Measurements from ENCODE around the gene AK4.

DNA sequence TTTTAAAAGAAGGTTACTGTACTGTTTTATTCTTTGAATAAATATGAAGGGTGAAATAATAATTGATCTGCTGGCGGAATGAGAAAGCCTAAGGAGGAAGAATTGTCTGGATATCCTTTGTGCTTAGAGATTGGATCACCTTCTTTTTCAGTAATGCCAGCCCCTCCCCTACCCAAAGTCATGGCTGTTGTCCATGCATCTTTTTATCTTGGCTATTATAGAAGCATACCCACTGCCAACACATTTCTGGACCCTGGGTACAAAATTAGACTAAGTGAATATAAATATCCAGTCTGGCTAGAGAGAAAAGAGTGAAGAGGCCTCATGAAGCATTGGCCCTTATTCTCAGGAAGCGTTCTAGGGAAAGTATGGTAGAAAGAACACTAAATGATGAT is 28.1 kb downstream of the AK4 start:
- TF ChIP-seq POLR2A (IDR thresholded peaks at IDR 0.05): no peak
- TF ChIP-seq, protein P1, sequence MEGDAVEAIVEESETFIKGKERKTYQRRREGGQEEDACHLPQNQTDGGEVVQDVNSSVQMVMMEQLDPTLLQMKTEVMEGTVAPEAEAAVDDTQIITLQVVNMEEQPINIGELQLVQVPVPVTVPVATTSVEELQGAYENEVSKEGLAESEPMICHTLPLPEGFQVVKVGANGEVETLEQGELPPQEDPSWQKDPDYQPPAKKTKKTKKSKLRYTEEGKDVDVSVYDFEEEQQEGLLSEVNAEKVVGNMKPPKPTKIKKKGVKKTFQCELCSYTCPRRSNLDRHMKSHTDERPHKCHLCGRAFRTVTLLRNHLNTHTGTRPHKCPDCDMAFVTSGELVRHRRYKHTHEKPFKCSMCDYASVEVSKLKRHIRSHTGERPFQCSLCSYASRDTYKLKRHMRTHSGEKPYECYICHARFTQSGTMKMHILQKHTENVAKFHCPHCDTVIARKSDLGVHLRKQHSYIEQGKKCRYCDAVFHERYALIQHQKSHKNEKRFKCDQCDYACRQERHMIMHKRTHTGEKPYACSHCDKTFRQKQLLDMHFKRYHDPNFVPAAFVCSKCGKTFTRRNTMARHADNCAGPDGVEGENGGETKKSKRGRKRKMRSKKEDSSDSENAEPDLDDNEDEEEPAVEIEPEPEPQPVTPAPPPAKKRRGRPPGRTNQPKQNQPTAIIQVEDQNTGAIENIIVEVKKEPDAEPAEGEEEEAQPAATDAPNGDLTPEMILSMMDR (IDR thresholded peaks at IDR 0.05): no peak

Measured in esophagus squamous epithelium (tissue), 4 donors.